ENCODE measurements around the gene HAAO. TPM values are rescaled to one million over a fixed set of nuclear protein-coding genes. Genes with fewer than 3 reads are reported as not detected.

The HAAO gene
- total and polyA plus RNA-seq, 9 donors, result 6.2 to 33.0 (median 26.1) TPM

DNA sequence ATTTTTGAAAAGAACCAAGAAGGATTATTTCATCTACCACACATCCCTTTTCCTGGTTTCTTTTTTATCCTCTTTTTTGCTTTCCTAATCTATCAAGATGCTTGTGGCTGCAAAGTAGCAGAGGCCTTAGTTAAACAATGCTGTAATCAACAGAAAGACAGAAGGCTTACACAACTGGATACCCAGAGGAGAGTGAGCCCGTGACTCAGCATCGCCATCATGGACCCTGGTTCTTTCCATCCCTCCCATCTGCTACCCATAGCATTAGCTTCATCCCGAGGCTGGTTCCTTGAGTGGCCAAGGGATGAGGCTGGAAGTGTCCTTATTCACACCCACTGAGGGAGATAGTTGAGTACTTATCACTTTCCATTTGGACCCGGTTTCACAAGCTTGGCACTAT is 7.5 kb upstream of the HAAO start:
- Histone ChIP-seq H3K36me3 (no peaks in the 10 kb centered on the region), H3K9me3 (no peaks in the 10 kb centered on the region), H3K27me3 (no peaks in the 10 kb centered on the region), H3K4me3 (no peak overlapping the region), H3K27ac (no peak overlapping the region), H3K4me1 (ENCODE audit: insufficient read depth) (peaks cover 9% of the 10 kb centered on the region)
- intact Hi-C loops (cut with DNase I), result no loop called here
- TF ChIP-seq POLR2A (IDR thresholded peaks at IDR 0.05) (no peak), CTCF (IDR thresholded peaks at IDR 0.05) (no peak)
- 73 to 86% (median 82%) methylated on average over 4 of the region's 4 CpGs for WGBS, 3 donors
- DNase-seq, result no peak

DNA sequence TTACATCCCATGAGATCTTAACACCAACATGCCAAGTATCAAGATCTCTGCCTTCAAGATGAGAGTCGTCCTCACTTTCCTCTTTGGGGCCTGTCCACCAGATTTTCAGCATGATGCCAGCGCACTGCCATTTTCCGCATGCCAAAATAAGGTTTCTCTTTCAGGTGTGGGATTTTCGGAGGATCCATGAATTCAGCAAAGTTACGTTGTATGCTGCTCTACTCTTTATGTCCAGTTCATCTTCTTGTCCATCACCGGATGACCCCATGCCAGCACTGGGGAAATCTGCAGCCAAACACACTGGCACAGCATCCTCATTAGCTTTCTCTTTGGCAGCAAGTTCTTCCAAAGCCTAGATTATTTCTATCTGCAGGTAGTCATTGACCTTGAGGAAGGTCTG is 4.9 kb upstream of the HAAO start:
- no peaks in the 10 kb centered on the region for H3K27me3 ChIP-seq
- no peaks in the 10 kb centered on the region for H3K9me3 ChIP-seq
- H3K4me1 ChIP-seq (ENCODE audit: insufficient read depth), result peaks cover 14% of the 10 kb centered on the region
- intact Hi-C loops (cut with DNase I), result no loop called here
- WGBS, 3 donors, result 79 to 86% (median 84%) methylated on average over 6 of the region's 6 CpGs
- no peaks in the 10 kb centered on the region for H3K36me3 ChIP-seq
- TF ChIP-seq POLR2A (IDR thresholded peaks at IDR 0.05) (no peak), CTCF (IDR thresholded peaks at IDR 0.05) (no peak), EP300 (IDR thresholded peaks at IDR 0.05) (no peak)
- peak in 1 of 5 donors; percentile 8 for DNase-seq
- H3K27ac ChIP-seq, result no peak overlapping the region
- no peak overlapping the region for H3K4me3 ChIP-seq

- intact Hi-C loops (cut with DNase I), result no loop called here
- TF ChIP-seq CTCF (IDR thresholded peaks at IDR 0.05) (no peak), POLR2A (IDR thresholded peaks at IDR 0.05) (no peak), EP300 (IDR thresholded peaks at IDR 0.05) (no peak)
- no peak for DNase-seq
- 21 to 35% (median 30%) methylated on average over 7 of the region's 7 CpGs for WGBS, 3 donors
- H3K4me1 ChIP-seq (ENCODE audit: insufficient read depth), result peaks cover 17% of the 10 kb centered on the region
- no peaks in the 10 kb centered on the region for H3K27me3 ChIP-seq
- H3K4me3 ChIP-seq, result no peak overlapping the region
- peak overlapping the region; percentile 28 to 97 for H3K27ac ChIP-seq
- H3K9me3 ChIP-seq, result no peaks in the 10 kb centered on the region
- no peaks in the 10 kb centered on the region for H3K36me3 ChIP-seq
Measured at GRCh38 chr2:42796427-42797248, 4.3 kb upstream of the HAAO start.

- intact Hi-C loops (cut with DNase I), result no loop called here
- peaks cover 14% of the 10 kb centered on the region for H3K4me1 ChIP-seq (ENCODE audit: insufficient read depth)
- WGBS, 3 donors, result 35 to 73% (median 66%) methylated on average over 3 of the region's 3 CpGs
- no peak overlapping the region for H3K4me3 ChIP-seq
- H3K36me3 ChIP-seq, result no peaks in the 10 kb centered on the region
- TF ChIP-seq POLR2A (IDR thresholded peaks at IDR 0.05) (no peak), EP300 (IDR thresholded peaks at IDR 0.05) (no peak), CTCF (IDR thresholded peaks at IDR 0.05) (no peak)
- no peaks in the 10 kb centered on the region for H3K9me3 ChIP-seq
- DNase-seq, result peak in 1 of 5 donors; percentile 36
- no peaks in the 10 kb centered on the region for H3K27me3 ChIP-seq
- H3K27ac ChIP-seq, result peak overlapping the region; percentile 28 to 97
Measured at GRCh38 chr2:42795841-42796301, 3.5 kb upstream of the HAAO start.

Measured in ovary (tissue), 9 donors.